GM13976 (cell line): ENCODE data around the gene SYNCRIP.

Source experiments
- DNase-seq: peaks from one replicate; pipeline ENCODE4 v3.0.0; 2012; ENCODE audit warnings: low spot score
- in situ Hi-C: fragments of 300-500 bp; cut with MboI; formaldehyde crosslinking; loops from one replicate; pipeline ENCODE4 v1.12.0; 2022; ENCODE audit warnings: low sequenced_read_pairs, mixed read lengths, inconsistent platforms; ENCODE audit not compliant: unreplicated experiment
- TF ChIP-seq, protein P1 (sequence below): IDR thresholded peaks from 2 replicates; pipeline ENCODE4 v1.5.1; 2012; ENCODE audit warnings: borderline replicate concordance, mild to moderate bottlenecking; ENCODE audit not compliant: insufficient read depth; ENCODE audit errors: extremely low read depth, missing control alignments, control extremely low read depth

The SYNCRIP gene

DNA sequence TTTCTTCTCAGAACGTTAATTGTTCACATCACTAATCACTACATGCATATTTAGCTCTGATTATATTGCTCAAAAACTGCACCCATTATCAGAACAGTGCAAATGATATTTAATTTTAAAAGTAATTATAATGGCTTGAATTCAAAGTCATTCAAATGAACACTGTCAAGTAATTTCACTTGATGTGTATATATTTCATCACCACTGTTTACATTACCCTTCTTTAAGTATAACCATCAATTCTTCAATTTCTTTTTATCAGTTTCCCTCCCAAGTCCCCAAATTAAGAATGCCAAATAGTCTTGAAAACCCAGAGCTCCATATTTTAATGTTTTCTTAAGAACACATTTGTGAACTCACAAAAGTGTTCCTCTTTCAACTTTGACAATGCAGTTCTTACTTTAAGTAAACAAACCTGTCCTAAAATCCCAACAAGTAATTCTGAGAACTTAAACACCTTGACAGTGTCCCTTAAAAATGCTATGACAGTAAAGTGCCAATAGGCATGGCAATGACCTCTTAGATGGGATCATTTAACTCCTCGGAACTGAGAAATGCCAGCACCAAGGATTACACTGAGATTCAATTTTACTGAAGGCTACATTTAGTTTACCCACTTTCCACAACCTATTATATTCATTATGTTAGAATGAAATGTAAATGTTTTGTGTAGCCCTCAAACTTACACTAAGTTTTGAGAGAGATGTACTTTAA, 32.3 kb downstream of the SYNCRIP start:
- DNase-seq: no peak
- in situ Hi-C loops: no loop called here
- TF ChIP-seq, protein P1, sequence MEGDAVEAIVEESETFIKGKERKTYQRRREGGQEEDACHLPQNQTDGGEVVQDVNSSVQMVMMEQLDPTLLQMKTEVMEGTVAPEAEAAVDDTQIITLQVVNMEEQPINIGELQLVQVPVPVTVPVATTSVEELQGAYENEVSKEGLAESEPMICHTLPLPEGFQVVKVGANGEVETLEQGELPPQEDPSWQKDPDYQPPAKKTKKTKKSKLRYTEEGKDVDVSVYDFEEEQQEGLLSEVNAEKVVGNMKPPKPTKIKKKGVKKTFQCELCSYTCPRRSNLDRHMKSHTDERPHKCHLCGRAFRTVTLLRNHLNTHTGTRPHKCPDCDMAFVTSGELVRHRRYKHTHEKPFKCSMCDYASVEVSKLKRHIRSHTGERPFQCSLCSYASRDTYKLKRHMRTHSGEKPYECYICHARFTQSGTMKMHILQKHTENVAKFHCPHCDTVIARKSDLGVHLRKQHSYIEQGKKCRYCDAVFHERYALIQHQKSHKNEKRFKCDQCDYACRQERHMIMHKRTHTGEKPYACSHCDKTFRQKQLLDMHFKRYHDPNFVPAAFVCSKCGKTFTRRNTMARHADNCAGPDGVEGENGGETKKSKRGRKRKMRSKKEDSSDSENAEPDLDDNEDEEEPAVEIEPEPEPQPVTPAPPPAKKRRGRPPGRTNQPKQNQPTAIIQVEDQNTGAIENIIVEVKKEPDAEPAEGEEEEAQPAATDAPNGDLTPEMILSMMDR: no peak

- in situ Hi-C loops: no loop called here
- no peak for DNase-seq
- TF ChIP-seq, protein P1: no peak
Measured at GRCh38 chr6:85602100-85602499, 40.6 kb downstream of the SYNCRIP start.

GRCh38 chr6:85600713-85601313, 41.9 kb downstream of the SYNCRIP start:
- TF ChIP-seq, protein P1: no peak
- DNase-seq: no peak
- in situ Hi-C loops: no loop called here

DNA sequence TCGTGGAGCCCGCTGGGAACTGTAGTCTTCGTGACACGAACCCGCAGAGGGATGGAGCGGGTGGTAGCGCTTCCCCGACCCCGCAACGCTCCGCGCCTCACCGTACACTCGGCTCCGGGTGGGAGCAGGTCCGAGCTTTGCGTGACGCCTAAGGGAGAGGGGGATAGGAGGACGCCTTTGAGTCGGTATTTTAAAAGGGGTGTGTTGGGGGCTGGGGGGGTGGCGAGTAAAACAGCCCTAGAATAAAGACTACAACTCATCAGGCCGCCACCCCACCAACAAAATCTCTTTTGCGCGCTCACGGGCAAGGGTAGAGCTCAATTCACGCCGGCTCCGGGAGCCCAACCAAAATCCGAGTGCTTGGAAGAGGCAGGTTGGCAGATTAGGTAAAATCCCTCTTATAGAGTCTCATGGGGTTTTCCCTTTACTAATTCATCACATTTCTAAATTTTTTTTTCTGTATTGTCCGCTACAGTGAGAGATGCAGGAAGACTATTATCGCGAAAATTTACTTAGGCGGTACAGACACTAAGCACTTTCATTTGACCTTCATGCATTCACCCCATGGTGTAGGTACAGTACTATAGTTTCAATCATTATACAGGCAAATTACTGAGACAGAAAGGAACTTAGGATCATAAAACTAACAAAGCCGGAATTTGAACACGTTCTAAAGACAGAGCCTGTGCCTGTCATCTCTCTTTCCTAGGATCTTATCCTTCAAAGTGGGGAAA, 48.3 kb downstream of the SYNCRIP start:
- peak; percentile 28 for DNase-seq
- in situ Hi-C loops: no loop called here
- TF ChIP-seq, protein P1: no peak

- in situ Hi-C loops: no loop called here
- peak; percentile 93 for DNase-seq
- TF ChIP-seq, protein P1: no peak
Measured at GRCh38 chr6:85593438-85594196, 49.1 kb downstream of the SYNCRIP start, which contains the start of gene SNX14. Gene SNX14, minus strand, starts transcription at chr6:85593858. Its CDS starts 140 bp downstream, at chr6:85593718.

DNA sequence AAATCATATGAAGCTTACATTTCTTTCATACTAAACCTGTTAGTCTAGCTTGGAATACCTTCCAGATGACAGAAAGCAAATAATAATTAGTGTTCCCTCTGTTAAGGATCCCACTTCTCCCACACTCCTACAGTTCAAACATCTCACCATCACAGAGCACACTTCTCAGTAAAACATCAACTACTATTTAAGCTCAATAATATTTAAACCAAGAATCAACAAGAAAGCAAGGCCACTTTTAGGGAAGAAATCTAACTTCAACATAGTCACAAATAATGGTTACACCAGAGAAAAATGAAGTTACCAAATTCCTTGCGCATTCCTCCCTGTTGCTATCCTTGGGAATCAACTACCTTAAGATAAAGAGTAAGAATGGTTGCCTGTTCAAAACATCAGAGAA, 50.7 kb downstream of the SYNCRIP start:
- DNase-seq: no peak
- in situ Hi-C loops: no loop called here
- TF ChIP-seq, protein P1: no peak
